Ascending aorta (tissue), 2 donors: Measurements from ENCODE around the gene IRF1. TPM values are rescaled to one million over a fixed set of nuclear protein-coding genes. Genes with fewer than 3 reads are reported as not detected.

Source experiments
- DNase-seq, 2 donors: peaks; one replicate each; pipeline ENCODE4 v3.0.0-alpha.2; 2019; ENCODE audit warnings: low spot score in 2 of 2
- H3K27ac ChIP-seq, 2 donors: fragments of 200-600 bp; sonication (generic); one replicate each; pipeline ENCODE4 v1.5.1; 2016 to 2017; ENCODE audit warnings: mild to moderate bottlenecking in 1 of 2
- H3K27me3 ChIP-seq: fragments of 200-600 bp; sonication (generic); one replicate; pipeline ENCODE4 v1.5.1; 2017
- H3K36me3 ChIP-seq, 2 donors: fragments of 200-600 bp; sonication (generic); one replicate each; pipeline ENCODE4 v1.5.1; 2016
- H3K4me1 ChIP-seq, 2 donors: fragments of 200-600 bp; sonication (generic); one replicate each; pipeline ENCODE4 v1.5.1; 2016 to 2017; ENCODE audit warnings: mild to moderate bottlenecking in 1 of 2
- H3K4me3 ChIP-seq, 2 donors: fragments of 200-600 bp; sonication (generic); one replicate each; pipeline ENCODE4 v1.5.1; 2016 to 2017; ENCODE audit warnings: mild to moderate bottlenecking in 1 of 2
- H3K9me3 ChIP-seq, 2 donors: fragments of 200-600 bp; sonication (generic); one replicate each; pipeline ENCODE4 v1.5.1; 2016
- intact Hi-C: fragments of 100-400 bp; cut with DNase I; formaldehyde crosslinking; loops from one replicate; pipeline ENCODE4 v1.15.1; 2023
- total RNA-seq: library from RNA; depleted of rRNA; stranded (reverse); fragments of >200 nt; gene quantifications from one replicate; pipeline ENCODE4 v1.1.0, GENCODE V29; 2016
- TF ChIP-seq, protein P1 (sequence below), 3 experiments: fragments of 200-600 bp in 2 of 3; fragments of 450-650 bp in 1 of 3; sonication (generic) in 2 of 3; IDR thresholded peaks; one replicate each; pipeline ENCODE4 v1.5.1; 2016 to 2019; ENCODE audit warnings: antibody characterized with exemption in 3 of 3, mild to moderate bottlenecking in 1 of 3, moderate library complexity in 1 of 3

The IRF1 gene
- total RNA-seq, 1 donor from 2014 or later, result 57.7 TPM

DNA sequence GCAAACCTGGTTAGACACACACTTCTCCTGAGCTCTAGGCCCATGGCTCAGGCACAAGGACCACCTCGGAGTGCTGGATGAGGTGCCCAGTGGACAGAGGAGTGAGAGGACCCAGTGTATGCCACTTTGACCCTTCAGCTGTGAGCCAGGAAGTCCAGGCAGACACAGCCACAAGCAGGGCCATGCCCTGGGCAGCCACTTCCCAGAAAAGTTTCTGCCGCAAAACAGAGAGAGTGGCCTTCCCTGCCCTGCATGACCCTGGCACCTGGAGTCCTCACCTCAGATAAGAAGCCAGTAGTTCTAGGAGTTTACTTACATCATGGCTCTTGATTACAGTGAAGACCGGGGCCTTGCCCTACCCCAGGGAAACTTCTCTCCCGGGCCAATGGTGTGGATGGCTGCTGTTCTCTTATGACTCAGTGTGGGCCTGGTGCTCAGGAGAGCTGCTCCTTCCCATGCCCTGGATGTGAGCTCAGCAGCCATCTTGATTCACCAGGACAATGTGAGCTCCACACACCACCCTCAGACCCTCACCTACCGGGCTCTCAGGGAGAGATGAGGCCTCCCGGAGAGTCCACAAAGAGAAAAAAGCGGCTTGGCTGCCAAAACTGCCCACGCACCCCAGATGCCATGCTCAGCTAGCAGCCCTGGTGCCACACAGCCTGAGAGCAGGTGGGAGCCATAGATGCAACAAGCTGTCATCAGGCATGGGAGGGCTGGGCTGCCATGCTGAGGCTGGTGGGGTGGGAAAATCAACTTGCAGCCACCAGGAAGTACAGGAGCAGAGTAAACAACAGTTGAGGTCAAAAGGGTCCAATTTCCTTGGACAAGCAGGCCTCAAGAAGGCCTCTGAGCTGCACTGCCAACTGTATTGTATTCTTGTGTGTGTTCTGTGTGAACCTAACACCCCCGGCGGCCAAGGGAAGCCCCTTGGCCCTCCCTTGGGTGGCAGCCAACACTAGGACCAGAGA, 11.7 kb upstream of the IRF1 start:
- DNase-seq, result peak in 1 of 2 donors; percentile 61
- Histone ChIP-seq H3K27ac (peak overlapping the region; percentile 0 to 32), H3K36me3 (no peaks in the 10 kb centered on the region), H3K27me3 (no peaks in the 10 kb centered on the region), H3K4me1 (peaks cover 8 to 16% of the 10 kb centered on the region in 2 donors), H3K4me3 (no peak overlapping the region), H3K9me3 (no peaks in the 10 kb centered on the region)
- TF ChIP-seq, protein P1, sequence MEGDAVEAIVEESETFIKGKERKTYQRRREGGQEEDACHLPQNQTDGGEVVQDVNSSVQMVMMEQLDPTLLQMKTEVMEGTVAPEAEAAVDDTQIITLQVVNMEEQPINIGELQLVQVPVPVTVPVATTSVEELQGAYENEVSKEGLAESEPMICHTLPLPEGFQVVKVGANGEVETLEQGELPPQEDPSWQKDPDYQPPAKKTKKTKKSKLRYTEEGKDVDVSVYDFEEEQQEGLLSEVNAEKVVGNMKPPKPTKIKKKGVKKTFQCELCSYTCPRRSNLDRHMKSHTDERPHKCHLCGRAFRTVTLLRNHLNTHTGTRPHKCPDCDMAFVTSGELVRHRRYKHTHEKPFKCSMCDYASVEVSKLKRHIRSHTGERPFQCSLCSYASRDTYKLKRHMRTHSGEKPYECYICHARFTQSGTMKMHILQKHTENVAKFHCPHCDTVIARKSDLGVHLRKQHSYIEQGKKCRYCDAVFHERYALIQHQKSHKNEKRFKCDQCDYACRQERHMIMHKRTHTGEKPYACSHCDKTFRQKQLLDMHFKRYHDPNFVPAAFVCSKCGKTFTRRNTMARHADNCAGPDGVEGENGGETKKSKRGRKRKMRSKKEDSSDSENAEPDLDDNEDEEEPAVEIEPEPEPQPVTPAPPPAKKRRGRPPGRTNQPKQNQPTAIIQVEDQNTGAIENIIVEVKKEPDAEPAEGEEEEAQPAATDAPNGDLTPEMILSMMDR (IDR thresholded peaks at IDR 0.05), result no peak
- intact Hi-C loops, result loop anchor here (1.0 to 10.0 kb wide), 2 partner anchors 116 to 317 kb away; no protein-coding TSS in a partner anchor

DNA sequence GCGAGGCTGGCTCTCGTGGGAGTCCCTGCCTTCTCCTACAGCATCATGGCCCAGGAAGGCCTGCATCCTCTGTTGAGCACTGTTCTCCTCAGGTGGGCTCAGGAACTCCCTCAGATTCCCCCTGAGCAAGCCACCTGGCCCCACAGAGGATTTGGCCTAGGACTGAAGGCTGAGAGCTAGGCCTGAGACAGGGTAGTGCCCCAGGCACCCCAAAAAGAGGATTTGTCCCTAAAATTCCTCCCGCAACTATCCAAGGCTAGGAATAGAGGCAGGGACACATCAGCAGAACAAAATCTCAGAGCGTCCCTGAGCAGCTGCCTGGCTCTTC, 11.0 kb upstream of the IRF1 start:
- intact Hi-C loops, result loop anchor here (1.0 to 10.0 kb wide), 2 partner anchors 115 to 317 kb away; no protein-coding TSS in a partner anchor
- H3K4me3 ChIP-seq, result no peak overlapping the region
- peaks cover 11 to 19% of the 10 kb centered on the region in 2 donors for H3K4me1 ChIP-seq
- H3K27me3 ChIP-seq, result no peaks in the 10 kb centered on the region
- no peak for DNase-seq
- TF ChIP-seq, protein P1 (IDR thresholded peaks at IDR 0.05), result no peak
- H3K36me3 ChIP-seq, result no peaks in the 10 kb centered on the region
- peak overlapping the region in 1 of 2 donors; percentile 32 for H3K27ac ChIP-seq
- H3K9me3 ChIP-seq, result no peaks in the 10 kb centered on the region

DNA sequence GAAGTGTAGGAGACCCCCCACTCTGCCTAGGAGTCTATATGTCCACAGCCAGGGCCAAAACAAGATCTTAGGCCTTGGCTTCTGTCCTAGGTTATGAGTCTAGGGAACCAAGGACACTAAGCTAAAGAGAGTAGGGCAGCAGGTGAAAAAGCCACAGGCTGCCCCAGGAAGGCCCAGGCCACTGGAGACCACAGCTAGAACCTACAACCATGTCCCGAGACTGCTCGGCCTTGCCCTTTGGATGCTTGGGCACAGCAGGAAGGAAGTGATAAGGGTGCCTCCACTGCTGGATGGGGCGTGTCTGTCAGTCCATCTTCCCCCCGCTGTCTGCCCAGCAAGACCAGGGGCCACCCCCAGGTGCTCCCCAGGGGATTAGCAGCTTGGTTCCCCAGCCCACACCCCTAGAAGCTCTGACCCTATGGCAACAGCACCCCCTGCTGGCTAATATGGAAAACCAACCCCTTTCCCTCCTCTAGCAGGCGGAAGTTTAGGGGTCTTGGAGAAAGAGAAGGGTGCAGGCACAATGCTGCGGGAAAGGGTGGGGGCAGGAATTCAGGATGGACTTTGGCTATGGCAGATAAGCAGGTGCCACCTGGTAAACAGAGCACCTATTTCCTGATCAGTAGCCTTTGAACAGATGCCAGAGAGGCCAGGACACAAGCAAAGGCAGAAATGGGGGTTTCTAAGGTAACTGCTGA, 10.5 kb upstream of the IRF1 start:
- DNase-seq, result peak in 1 of 2 donors; percentile 70
- H3K4me1 ChIP-seq, result peaks cover 15 to 19% of the 10 kb centered on the region in 2 donors
- no peaks in the 10 kb centered on the region for H3K27me3 ChIP-seq
- H3K36me3 ChIP-seq, result no peaks in the 10 kb centered on the region
- H3K9me3 ChIP-seq, result no peaks in the 10 kb centered on the region
- H3K27ac ChIP-seq, result peak overlapping the region; percentile 16 to 32
- intact Hi-C loops, result loop anchor here (1.0 to 10.0 kb wide), 2 partner anchors 115 to 316 kb away; no protein-coding TSS in a partner anchor
- TF ChIP-seq, protein P1 (IDR thresholded peaks at IDR 0.05), result peak; percentile 78 to 86 (median 79)
- no peak overlapping the region for H3K4me3 ChIP-seq

DNA sequence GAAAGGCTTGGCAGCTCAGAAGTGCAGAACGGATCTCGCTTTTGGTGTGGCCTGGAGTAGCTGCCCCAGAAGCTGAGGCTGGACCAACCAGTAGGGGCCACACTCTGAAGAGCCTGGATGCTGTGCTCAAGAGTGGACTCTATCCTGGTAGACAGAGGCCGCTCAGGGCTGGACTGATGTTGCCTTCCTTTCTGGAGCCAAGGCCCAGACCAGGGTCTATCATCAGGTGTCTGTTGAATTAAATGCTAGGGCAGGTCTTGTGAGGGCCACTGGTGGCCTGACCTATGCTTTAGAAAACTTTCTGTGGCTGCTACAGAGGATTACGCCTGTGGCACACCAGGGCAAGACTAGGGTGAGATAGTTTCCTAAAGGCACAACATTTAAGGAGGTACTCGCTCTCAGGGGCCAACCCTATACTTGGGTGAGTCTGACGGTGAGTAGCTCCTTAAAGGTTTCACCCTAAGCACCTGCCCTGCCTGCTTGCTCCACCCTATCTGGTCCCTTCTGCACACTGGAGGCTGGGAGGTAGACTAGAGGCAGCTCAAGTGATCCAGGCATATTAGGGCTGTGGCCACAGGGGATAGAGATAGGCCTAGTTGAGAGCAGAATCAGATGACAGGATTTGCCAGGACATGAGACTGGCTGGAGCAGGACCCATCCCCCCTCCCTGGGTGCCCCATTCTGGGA, 9.8 kb upstream of the IRF1 start:
- Histone ChIP-seq H3K4me3 (no peak overlapping the region), H3K4me1 (peaks cover 17 to 19% of the 10 kb centered on the region in 2 donors), H3K9me3 (no peaks in the 10 kb centered on the region), H3K36me3 (no peaks in the 10 kb centered on the region), H3K27me3 (no peaks in the 10 kb centered on the region), H3K27ac (peak overlapping the region; percentile 16 to 32)
- peak in 1 of 2 donors; percentile 62 for DNase-seq
- intact Hi-C loops, result loop anchor here (10.0 kb wide), 1 partner anchor 316 kb away; no protein-coding TSS in a partner anchor
- TF ChIP-seq, protein P1 (IDR thresholded peaks at IDR 0.05), result no peak
